Ishikawa (cell line): ENCODE data around the gene MBTPS2.

Source experiments
- EP300 ChIP-seq: IDR thresholded peaks from 2 replicates; pipeline ENCODE4 v1.6.1; 2012; ENCODE audit warnings: borderline replicate concordance
- FOXM1 ChIP-seq: IDR thresholded peaks from 2 replicates; pipeline ENCODE4 v1.6.1; 2012; ENCODE audit warnings: low read depth, borderline replicate concordance
- MAX ChIP-seq: IDR thresholded peaks from 2 replicates; pipeline ENCODE4 v1.6.1; 2012
- RAD21 ChIP-seq: IDR thresholded peaks from 2 replicates; pipeline ENCODE4 v1.6.1; 2012; ENCODE audit warnings: low read depth
- REST ChIP-seq: IDR thresholded peaks from 2 replicates; pipeline ENCODE4 v1.6.1; 2012; ENCODE audit warnings: low read depth, mild to moderate bottlenecking
- TAF1 ChIP-seq: IDR thresholded peaks from 2 replicates; pipeline ENCODE4 v1.6.1; 2012; ENCODE audit warnings: low read depth, mild to moderate bottlenecking
- TEAD4 ChIP-seq: IDR thresholded peaks from 2 replicates; pipeline ENCODE4 v1.6.1; 2012
- USF1 ChIP-seq: IDR thresholded peaks from 2 replicates; pipeline ENCODE4 v1.6.1; 2012
- YY1 ChIP-seq: IDR thresholded peaks from 2 replicates; pipeline ENCODE4 v1.6.1; 2012; ENCODE audit warnings: low read depth

GRCh38 chrX:21855937-21856415, 16.6 kb downstream of the MBTPS2 start, which contains the start of gene YY2:
- TF ChIP-seq FOXM1, result no peak
- no peak for TF ChIP-seq MAX
- TF ChIP-seq EP300, result no peak
- no peak for TF ChIP-seq RAD21
- TF ChIP-seq TEAD4, result no peak
- no peak for TF ChIP-seq USF1
- TF ChIP-seq TAF1, result no peak
- no peak for TF ChIP-seq YY1
- no peak for TF ChIP-seq REST
